EH (cell line): Measurements from ENCODE around the gene DENND1A.
"Not testable (repeated sequence)": the region's sequence is repeated elsewhere in the genome, so short reads cannot be mapped to it uniquely, and the experiment has no call there.

Experiments used
- DNase-seq: peaks from one replicate; pipeline ENCODE4 v3.0.0-alpha.2; 2015; ENCODE audit warnings: low read depth

Gene DENND1A

GRCh38 chr9:123410281-123410910, 519.5 kb downstream of the DENND1A start:
- no peak for DNase-seq

DNA sequence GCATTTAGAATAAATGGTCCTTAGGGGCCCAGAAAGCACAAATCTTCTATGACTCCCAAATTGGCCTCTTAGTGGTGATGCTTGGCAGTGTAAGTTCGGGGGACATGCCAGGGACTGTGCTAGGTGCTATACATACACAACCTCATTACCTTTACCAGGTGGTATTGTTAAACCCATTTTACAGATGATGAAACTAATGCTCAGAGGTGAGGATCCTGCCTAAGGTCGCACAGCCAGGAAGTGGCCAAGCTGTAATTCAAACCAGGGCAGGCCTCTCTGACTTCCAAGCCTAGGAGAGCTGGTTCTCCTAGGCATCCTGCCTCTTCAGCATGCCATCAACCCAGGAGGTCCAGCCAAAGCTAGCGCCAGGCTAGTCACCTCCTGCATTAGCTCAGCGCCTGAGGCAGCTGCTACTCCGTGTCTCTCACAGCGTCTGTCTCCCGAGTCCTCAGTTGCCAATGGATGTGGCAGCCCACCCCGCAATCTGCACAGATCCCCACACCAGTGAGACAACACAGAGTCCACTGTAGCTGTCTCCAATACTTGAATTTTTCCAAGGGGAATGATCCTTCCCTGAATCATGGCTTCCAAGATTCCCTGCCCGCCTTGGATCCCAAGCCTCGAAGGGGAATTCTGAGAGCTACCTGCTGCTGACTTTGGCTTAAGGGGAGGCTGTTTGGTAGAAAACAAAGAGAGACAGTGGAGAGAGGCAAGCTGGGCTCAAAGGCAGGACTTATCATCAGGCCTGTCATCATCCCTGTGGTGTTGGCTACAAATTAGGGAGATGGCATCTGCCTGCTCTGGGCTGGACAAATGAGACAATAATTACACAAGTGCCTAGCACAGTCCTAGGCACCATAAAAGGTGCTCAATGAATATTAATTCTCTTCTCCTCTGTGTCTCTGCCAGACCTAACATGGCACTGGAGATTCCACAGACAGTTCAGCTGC, 521.3 kb downstream of the DENND1A start:
- no peak for DNase-seq

DNA sequence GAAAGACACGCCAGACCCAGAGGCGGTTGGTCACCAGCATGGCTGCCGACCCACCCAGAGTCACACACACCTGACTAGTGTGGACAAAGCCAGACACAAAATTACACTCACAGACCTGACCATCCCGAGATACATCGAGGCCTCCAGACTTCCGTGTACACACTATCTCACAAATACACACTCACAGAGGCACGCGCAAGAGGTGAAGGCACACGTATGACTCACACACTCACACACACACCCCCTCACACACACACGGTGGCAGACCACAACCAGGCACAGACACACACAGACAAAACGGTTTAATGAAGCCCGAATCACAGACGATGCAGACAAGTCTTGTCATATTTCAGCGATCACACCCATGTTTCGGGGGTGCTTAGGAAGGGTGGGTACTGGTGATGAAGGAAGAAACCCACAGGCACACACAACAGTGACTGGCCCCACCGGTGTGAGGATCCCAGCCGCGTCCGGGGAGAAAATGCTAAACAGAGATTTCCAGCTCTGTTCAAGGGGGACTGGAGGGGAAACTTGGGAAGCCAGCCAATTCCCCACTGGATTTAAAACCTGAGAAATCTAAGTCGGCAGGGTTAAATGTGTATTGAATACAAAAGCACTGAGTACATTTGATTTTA, 522.6 kb downstream of the DENND1A start:
- DNase-seq: no peak

- DNase-seq: no peak
Observed at GRCh38 chr9:123406691-123407216, 523.2 kb downstream of the DENND1A start.

GRCh38 chr9:123406016-123406415, 523.9 kb downstream of the DENND1A start:
- DNase-seq: no peak

- no peak for DNase-seq
Observed at GRCh38 chr9:123402981-123403509, 526.9 kb downstream of the DENND1A start.

DNA sequence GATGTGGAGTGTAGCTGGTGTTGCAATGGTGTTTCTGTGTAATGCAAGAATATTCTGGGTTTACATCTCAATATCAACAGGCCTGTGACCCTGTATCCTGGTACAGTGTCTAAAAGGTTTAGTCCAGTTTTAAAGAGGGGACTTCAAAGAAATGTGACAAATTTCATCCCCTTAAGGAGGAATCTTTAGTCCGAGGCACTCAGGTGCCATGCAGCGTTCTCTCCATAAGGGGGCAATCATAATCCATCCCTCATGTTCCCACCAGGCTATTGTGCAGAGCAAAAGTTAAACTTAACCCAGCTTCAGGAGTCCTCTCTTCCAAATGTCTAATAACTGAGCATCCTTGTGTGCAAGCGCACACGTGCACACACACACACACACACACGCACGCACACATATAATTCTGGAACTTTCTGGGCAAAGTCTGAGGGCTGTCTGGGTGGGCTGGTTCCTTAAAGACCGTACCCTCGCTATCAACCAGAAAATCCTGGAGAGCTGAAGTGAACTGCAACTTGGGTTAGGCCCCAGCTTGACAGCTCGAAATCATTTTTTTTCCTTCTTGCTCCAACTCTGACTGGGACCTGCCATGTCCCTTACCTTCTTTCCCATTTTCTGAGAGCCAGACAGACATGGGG, 527.9 kb downstream of the DENND1A start:
- DNase-seq: peak; percentile 55

GRCh38 chr9:123400926-123401503, 528.9 kb downstream of the DENND1A start:
- DNase-seq: no peak

DNA sequence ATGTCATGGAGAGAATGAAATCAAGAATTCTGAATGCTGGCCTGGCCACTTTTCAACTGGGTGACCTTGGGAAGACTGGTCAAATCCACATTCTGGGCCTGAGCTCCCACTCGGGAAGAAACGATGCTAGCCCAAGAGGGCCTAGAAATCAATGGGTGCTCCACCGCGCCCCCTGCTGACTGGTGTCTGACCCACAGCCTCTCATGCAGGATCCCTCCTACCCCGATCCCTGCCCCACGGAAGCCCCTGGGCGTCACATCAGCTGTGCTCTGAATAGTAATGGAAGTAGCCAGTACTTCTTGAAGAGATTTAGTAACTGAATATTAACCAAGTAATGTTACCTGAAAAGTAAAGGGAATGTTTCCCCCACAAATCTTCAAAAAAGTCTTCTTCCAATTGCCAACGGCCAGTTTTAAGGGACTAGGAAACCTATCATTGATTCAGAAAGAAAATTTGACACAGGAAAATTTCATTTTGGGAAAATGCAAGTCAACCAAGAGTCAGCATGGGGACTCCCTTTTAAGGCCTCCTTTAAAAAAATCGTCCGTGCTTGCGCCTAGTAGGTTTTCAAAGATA, 530.0 kb downstream of the DENND1A start:
- DNase-seq: no peak

DNA sequence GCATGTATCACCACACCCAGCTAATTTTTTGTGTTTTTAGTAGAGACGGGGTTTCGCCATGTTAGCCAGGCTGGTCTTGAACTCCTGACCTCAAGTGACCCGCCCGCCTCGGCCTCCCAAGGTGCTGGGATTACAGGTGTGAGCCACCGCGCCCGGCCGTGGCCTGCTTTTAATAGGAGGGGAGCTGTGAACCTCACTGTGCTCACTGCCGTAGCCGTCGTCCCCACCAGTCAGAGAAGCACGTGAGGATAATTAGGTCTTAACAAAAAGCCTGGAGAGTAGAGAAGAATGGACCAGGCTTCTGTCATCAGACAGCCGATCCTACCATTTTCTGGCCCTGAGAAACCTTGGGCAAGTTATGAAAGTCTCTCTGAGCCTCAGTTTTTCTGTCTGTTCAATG, 531.0 kb downstream of the DENND1A start:
- DNase-seq: not testable (repeated sequence)

DNA sequence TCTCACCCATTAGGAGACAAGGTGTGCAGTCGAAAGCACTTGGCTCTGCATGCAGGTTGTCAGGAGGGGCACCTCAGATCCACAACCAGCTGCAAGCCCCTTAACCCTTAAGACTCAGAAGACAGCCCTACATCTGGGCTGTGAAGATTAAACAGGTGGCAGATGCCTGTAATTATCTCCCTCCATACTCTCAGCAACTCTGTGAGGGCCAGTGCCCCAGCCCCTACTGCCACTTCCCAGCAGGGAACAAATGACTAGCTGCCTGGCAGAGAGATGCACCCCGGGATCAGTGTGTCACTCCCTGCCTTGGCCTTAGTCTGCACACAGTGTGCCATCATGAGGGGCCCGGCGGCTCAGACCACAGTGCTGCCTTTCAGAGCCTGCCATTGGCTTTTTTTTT, 532.0 kb downstream of the DENND1A start:
- no peak for DNase-seq

GRCh38 chr9:123395689-123396511, 534.0 kb downstream of the DENND1A start:
- no peak for DNase-seq

DNA sequence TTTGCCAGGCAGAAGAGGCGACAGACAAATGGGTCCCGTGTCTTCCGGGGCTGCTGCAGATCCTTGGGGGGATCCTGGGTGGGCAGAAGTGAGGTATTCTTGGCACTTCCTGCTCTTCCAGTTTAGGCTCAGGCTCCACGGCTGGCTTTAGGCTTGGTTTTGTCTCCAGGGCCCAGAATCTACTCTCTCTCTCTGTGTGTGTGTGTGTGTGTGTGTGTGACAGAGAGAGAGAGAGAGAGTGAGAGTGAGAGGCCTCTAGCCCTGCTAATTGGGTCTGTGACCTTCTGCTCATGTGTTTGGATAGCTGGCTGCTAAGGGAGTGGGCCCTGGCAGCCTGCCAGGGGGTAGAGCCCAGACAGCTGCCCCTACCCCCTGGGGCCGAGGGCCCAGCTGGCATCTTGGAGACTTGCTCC, 534.6 kb downstream of the DENND1A start:
- DNase-seq: no peak

GRCh38 chr9:123394291-123395235, 535.4 kb downstream of the DENND1A start:
- DNase-seq: no peak

DNA sequence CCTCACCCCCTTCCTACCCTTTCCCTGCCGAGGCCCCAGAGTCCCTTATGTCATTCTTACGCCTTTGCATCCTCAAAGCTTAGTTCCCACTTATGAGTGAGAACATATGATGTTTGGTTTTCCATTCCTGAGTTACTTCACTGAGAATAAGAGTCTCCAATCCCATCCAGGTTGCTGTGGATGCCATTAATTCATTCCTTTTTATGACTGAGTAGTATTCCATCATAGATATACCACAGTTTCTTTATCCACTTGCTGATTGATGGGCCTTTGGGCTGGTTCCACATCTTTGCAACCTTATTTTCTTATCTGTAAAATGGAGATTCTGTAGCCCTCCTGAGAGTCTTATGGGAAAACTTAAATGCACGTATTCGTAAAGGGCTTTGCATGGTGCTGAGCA, 537.1 kb downstream of the DENND1A start:
- no peak for DNase-seq

- DNase-seq: no peak
Observed at GRCh38 chr9:123391946-123392345, 538.0 kb downstream of the DENND1A start.

- DNase-seq: no peak
Observed at GRCh38 chr9:123391233-123391632, 538.7 kb downstream of the DENND1A start.

- no peak for DNase-seq
Observed at GRCh38 chr9:123390337-123391135, 539.4 kb downstream of the DENND1A start.
